H1 (cell line): ENCODE measurements around the gene WEE2. TPM values are rescaled to one million over a fixed set of nuclear protein-coding genes. Genes with fewer than 3 reads are reported as not detected.

ENCODE experiments used
- CTCF ChIA-PET: fragments of 300-600 bp; sonication (Branson Sonifier 250); formaldehyde crosslinking; loops from one replicate; lab custom pipeline; 2021; ENCODE audit not compliant: partially characterized antibody; lab: Charles Lee
- POLR2A ChIA-PET: fragments of 300-600 bp; sonication (Branson Sonifier 250); formaldehyde crosslinking; loops from one replicate; lab custom pipeline; 2021; ENCODE audit warnings: inconsistent platforms; ENCODE audit not compliant: partially characterized antibody; lab: Charles Lee
- DNase-seq, 2 experiments: peaks; one replicate each; pipeline versions ENCODE4 v3.0.0 to v3.0.0-alpha.2; 2010 to 2022; ENCODE audit warnings: low spot score in 2 of 2, low read depth in 1 of 2, mixed read lengths in 1 of 2
- FAIRE-seq: peaks from 2 replicates; lab custom pipeline; 2011; peaks lifted over from hg19 to GRCh38; lab: Jason Lieb, UNC
- H2AFZ ChIP-seq: 2 replicates; pipeline ENCODE4 v1.8.1; 2012; ENCODE audit warnings: low read length, inconsistent platforms
- H2AK5ac ChIP-seq: 2 replicates; pipeline ENCODE4 v1.6.1; 2013; ENCODE audit warnings: low read depth, low read length
- H2BK120ac ChIP-seq: replicated peaks from 2 replicates; pipeline ENCODE3; 2013; ENCODE audit warnings: low read depth, low read length, inconsistent platforms
- H2BK12ac ChIP-seq: 2 replicates; pipeline ENCODE4 v1.6.1; 2013; ENCODE audit warnings: low read depth, low read length
- H2BK15ac ChIP-seq: 2 replicates; pipeline ENCODE4 v1.6.1; 2013; ENCODE audit warnings: low read length
- H2BK20ac ChIP-seq: 2 replicates; pipeline ENCODE4 v1.6.1; 2013; ENCODE audit warnings: low read length
- H2BK5ac ChIP-seq: 2 replicates; pipeline ENCODE4 v1.6.1; 2013; ENCODE audit warnings: low read depth, low read length
- H3K14ac ChIP-seq: 2 replicates; pipeline ENCODE4 v1.6.1; 2013; ENCODE audit warnings: inconsistent platforms; ENCODE audit not compliant: insufficient read length
- H3K18ac ChIP-seq: 2 replicates; pipeline ENCODE4 v1.6.1; 2013; ENCODE audit warnings: low read length; ENCODE audit errors: extremely low read depth
- H3K23ac ChIP-seq: 2 replicates; pipeline ENCODE4 v1.6.1; 2013; ENCODE audit warnings: inconsistent platforms; ENCODE audit not compliant: insufficient read length
- H3K23me2 ChIP-seq: 2 replicates; pipeline ENCODE4 v1.6.1; 2013; ENCODE audit warnings: low read depth, low read length
- H3K27ac ChIP-seq: 2 replicates; pipeline ENCODE4 v1.6.1; 2011; ENCODE audit warnings: low read depth, low read length, inconsistent platforms
- H3K27me3 ChIP-seq, 4 experiments: replicated peaks in 1 of 4; 1 replicate in 1 of 4; 2 replicates in 3 of 4; pipeline versions ENCODE4 v1.6.1 to v1.8.1; 2011 to 2013; ENCODE audit warnings: low read length in 3 of 4, mild to moderate bottlenecking in 3 of 4, inconsistent platforms in 2 of 4, mixed read lengths in 2 of 4, moderate library complexity in 1 of 4; ENCODE audit not compliant: control insufficient read depth in 3 of 4, insufficient read depth in 3 of 4; ENCODE audit errors: extremely low read depth in 1 of 4
- H3K36me3 ChIP-seq, 4 experiments: 2 replicates each; pipeline versions ENCODE4 v1.6.1 to v1.8.1; 2011 to 2013; ENCODE audit warnings: mild to moderate bottlenecking in 4 of 4, low read length in 3 of 4, moderate library complexity in 2 of 4, control low read depth in 1 of 4, inconsistent platforms in 1 of 4; ENCODE audit not compliant: insufficient read depth in 4 of 4, control insufficient read depth in 2 of 4
- H3K4ac ChIP-seq: replicated peaks from 2 replicates; pipeline ENCODE3; 2013; ENCODE audit warnings: low read length, low read depth, mixed read lengths, inconsistent platforms; ENCODE audit not compliant: insufficient read length
- H3K4me1 ChIP-seq, 4 experiments: replicated peaks in 1 of 4; 1 replicate in 1 of 4; 2 replicates in 3 of 4; pipeline versions ENCODE4 v1.6.1 to v1.8.1; 2011 to 2013; ENCODE audit warnings: low read length in 3 of 4, inconsistent platforms in 2 of 4, mixed read lengths in 1 of 4; ENCODE audit not compliant: insufficient read depth in 4 of 4, control insufficient read depth in 3 of 4
- H3K4me2 ChIP-seq, 2 experiments: 2 replicates each; pipeline versions ENCODE4 v1.6.1 to v1.8.1; 2011 to 2013; ENCODE audit warnings: low read depth in 2 of 2, low read length in 2 of 2, control low read depth in 1 of 2, inconsistent platforms in 1 of 2, mild to moderate bottlenecking in 1 of 2; ENCODE audit not compliant: insufficient read depth in 1 of 2
- H3K4me3 ChIP-seq, 4 experiments: fragments of 200-600, 300-600 bp in 1 of 4; sonication (generic), shearing (Covaris generic), sonication (Bioruptor Twin) in 1 of 4; 2 replicates each; pipeline versions ENCODE4 v1.5.1 to v1.8.1; 2011 to 2016; ENCODE audit warnings: low read length in 4 of 4, low read depth in 3 of 4, control low read depth in 2 of 4, inconsistent platforms in 2 of 4, mild to moderate bottlenecking in 2 of 4, mixed read lengths in 1 of 4, moderate library complexity in 1 of 4; ENCODE audit not compliant: insufficient read depth in 2 of 4; ENCODE audit errors: extremely low read depth in 1 of 4
- H3K56ac ChIP-seq: replicated peaks from 2 replicates; pipeline ENCODE3; 2013; ENCODE audit warnings: low read depth, mild to moderate bottlenecking, mixed read lengths, low read length, inconsistent platforms; ENCODE audit not compliant: insufficient read length
- H3K79me1 ChIP-seq: 2 replicates; pipeline ENCODE4 v1.6.1; 2013; ENCODE audit warnings: low read depth, low read length, control low read depth
- H3K79me2 ChIP-seq, 2 experiments: 2 replicates each; pipeline versions ENCODE4 v1.6.1 to v1.8.1; 2012 to 2013; ENCODE audit warnings: low read length in 2 of 2, mild to moderate bottlenecking in 2 of 2, inconsistent platforms in 1 of 2; ENCODE audit not compliant: insufficient read depth in 2 of 2, control insufficient read depth in 1 of 2
- H3K9ac ChIP-seq, 4 experiments: replicated peaks in 1 of 4; 1 replicate in 1 of 4; 2 replicates in 3 of 4; pipeline versions ENCODE4 v1.6.1 to v1.8.1; 2011 to 2013; ENCODE audit warnings: low read depth in 3 of 4, low read length in 3 of 4, control low read depth in 2 of 4, mild to moderate bottlenecking in 2 of 4, moderate library complexity in 2 of 4, inconsistent platforms in 1 of 4; ENCODE audit errors: extremely low read depth in 1 of 4
- H3K9me3 ChIP-seq, 2 experiments: 2 replicates each; pipeline versions ENCODE4 v1.6.1 to v1.8.1; 2012 to 2013; ENCODE audit warnings: mild to moderate bottlenecking in 2 of 2, moderate library complexity in 2 of 2, control low read depth in 1 of 2, inconsistent platforms in 1 of 2, low read depth in 1 of 2, low read length in 1 of 2, mixed read lengths in 1 of 2; ENCODE audit not compliant: insufficient read depth in 2 of 2
- H4K20me1 ChIP-seq, 2 experiments: replicated peaks in 1 of 2; 2 replicates each; pipeline versions ENCODE3 to v1.8.1; 2011 to 2013; ENCODE audit warnings: inconsistent platforms in 2 of 2, low read length in 2 of 2, mild to moderate bottlenecking in 1 of 2; ENCODE audit not compliant: insufficient read depth in 2 of 2, control insufficient read depth in 1 of 2
- H4K5ac ChIP-seq: 2 replicates; pipeline ENCODE4 v1.6.1; 2013; ENCODE audit warnings: low read length, low read depth, mixed read lengths, inconsistent platforms; ENCODE audit not compliant: insufficient read length
- H4K8ac ChIP-seq: 2 replicates; pipeline ENCODE4 v1.8.0; 2013; ENCODE audit warnings: mild to moderate bottlenecking, moderate library complexity, low read length, inconsistent platforms; ENCODE audit not compliant: insufficient read depth; ENCODE audit errors: extremely low read depth
- H4K91ac ChIP-seq: replicated peaks from 2 replicates; pipeline ENCODE3; 2013; ENCODE audit warnings: low read length, mixed read lengths, inconsistent platforms; ENCODE audit not compliant: insufficient read length
- CBX8 ChIP-seq: fragments of 300-800, 300-1000 bp; sonication (generic); IDR thresholded peaks from 2 replicates; pipeline ENCODE4 v1.7.1; 2016; ENCODE audit warnings: low read depth, low read length, borderline replicate concordance
- POLR2A ChIP-seq, 2 experiments: IDR thresholded peaks; 1 replicate in 1 of 2; 2 replicates in 1 of 2; pipeline ENCODE4 v1.6.1; 2011; ENCODE audit warnings: low read depth in 2 of 2, low read length in 2 of 2, mild to moderate bottlenecking in 2 of 2; ENCODE audit errors: control extremely low read depth in 1 of 2
- WGBS, 2 experiments: shearing (Covaris generic) in 1 of 2; methylation state at CpG; one replicate each; pipeline versions ENCODE4 v1.1.6 to v1.1.7; 2013 to 2015; ENCODE audit warnings: low lambda C conversion rate in 2 of 2, mixed read lengths in 2 of 2, inconsistent platforms in 1 of 2, low coverage in 1 of 2, missing lambda C conversion rate in 1 of 2; ENCODE audit not compliant: insufficient replicate concordance in 2 of 2, insufficient coverage in 1 of 2, insufficient read length in 1 of 2; ENCODE audit errors: extremely low coverage in 1 of 2, missing lambda C conversion rate in 1 of 2; 5-methylcytosine and 5-hydroxymethylcytosine counted together
- polyA plus RNA-seq, 7 experiments: library from polyadenylated mRNA; depleted of rRNA in 3 of 7; stranded (reverse) in 5 of 7; unstranded in 2 of 7; fragments of >200 nt in 5 of 7; fragments of 200-250 nt in 2 of 7; gene quantifications; 1 replicate in 5 of 7; 2 replicates in 1 of 7; 4 replicates in 1 of 7; pipeline versions ENCODE4 v1.2.1 to v1.2.3, GENCODE V29; 2011 to 2013; ENCODE audit warnings: missing spikeins in 2 of 7, mixed read lengths in 2 of 7
- total RNA-seq: library from RNA; stranded (reverse); fragmentation: NEBNext Ultra II Directional; extraction: Animal tissue kit (Norgen Biotek cat#: 25700); gene quantifications from 2 replicates; pipeline ENCODE4 v1.2.1, GENCODE V29; 2021

Gene WEE2
- total and polyA plus RNA-seq, 2 of the 8 experiments (the other 6 are each of a cell fraction or from before 2014, with no cell fraction given), result 0.02 TPM; not detected in 1

DNA sequence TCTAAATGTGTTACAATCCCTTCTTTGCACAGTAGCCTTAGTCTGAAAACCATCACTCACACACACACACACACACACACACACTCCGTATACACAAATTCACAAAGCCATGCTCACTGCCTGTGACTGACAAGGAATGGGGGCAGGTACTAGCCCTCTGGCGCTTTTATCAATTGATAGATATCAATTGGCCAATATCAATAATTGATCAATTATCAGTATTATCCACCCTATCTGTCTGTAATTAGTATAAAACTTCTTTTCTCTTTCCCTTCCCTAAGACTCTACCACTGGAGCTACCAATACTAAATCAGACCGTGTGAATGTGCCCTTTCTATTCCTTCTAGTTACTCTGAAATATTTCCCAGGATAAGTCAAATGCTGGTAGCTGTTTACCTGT lies 8.3 kb upstream of the WEE2 start:
- H3K14ac ChIP-seq, result no peak overlapping the region
- H4K20me1 ChIP-seq, result peaks cover 0 to 4% of the 10 kb centered on the region in 2 experiments
- no peak overlapping the region for H4K8ac ChIP-seq
- no peak overlapping the region for H2BK20ac ChIP-seq
- peaks cover 2% of the 10 kb centered on the region; the same call in 1 of the 2 replicates for H3K79me1 ChIP-seq
- TF ChIP-seq CBX8 (no peak), POLR2A (IDR thresholded peaks at IDR 0.05; ENCODE audit: control extremely low read depth in 1 of 2, low read depth in 2 of 2, low read length in 2 of 2) (no peak)
- H3K9me3 ChIP-seq, result no peaks in the 10 kb centered on the region
- no peak overlapping the region for H3K9ac ChIP-seq
- no peak overlapping the region for H2BK15ac ChIP-seq
- H3K4me3 ChIP-seq, result no peak overlapping the region
- DNase-seq, result no peak
- no peak overlapping the region for H2AK5ac ChIP-seq
- H3K27ac ChIP-seq, result no peak overlapping the region
- no peak overlapping the region for H3K4ac ChIP-seq
- H3K23ac ChIP-seq, result no peak overlapping the region
- H4K91ac ChIP-seq, result no peak overlapping the region
- H4K5ac ChIP-seq, result no peak overlapping the region
- peaks cover 0 to 16% (median 11%) of the 10 kb centered on the region in 4 experiments; a peak in 6 of 7 replicates for H3K4me1 ChIP-seq
- peaks cover 0 to 58% of the 10 kb centered on the region in 2 experiments; a peak in 2 of 4 replicates for H3K79me2 ChIP-seq
- H3K18ac ChIP-seq, result no peak overlapping the region
- H3K56ac ChIP-seq, result no peak overlapping the region
- ChIA-PET POLR2A (interaction anchor here (1.1 to 3.6 kb wide), 4 partner anchors 13 to 40 kb away, joined by 3 to 16 read pairs (median 8); partner anchors contain the start of gene SSBP1), CTCF (interaction anchor here (0.6 to 1.6 kb wide), 4 partner anchors 9 to 30 kb away, joined by 3 to 5 read pairs (median 3); no protein-coding TSS in a partner anchor)
- peaks cover 0 to 8% (median 5%) of the 10 kb centered on the region in 4 experiments; a peak in 3 of 7 replicates for H3K27me3 ChIP-seq
- H2BK12ac ChIP-seq, result no peak overlapping the region
- H3K23me2 ChIP-seq, result peaks cover 3% of the 10 kb centered on the region; the same call in 1 of the 2 replicates
- no peaks in the 10 kb centered on the region; a peak in 1 of 8 replicates for H3K36me3 ChIP-seq
- H3K4me2 ChIP-seq, result no peak overlapping the region; a peak in 1 of 4 replicates
- 86% methylated on average over 3 of the region's 3 CpGs; no CpG with 5 or more reads in 1 of the 2 experiments for WGBS, 2 experiments
- H2AFZ ChIP-seq, result no peak overlapping the region
- H2BK120ac ChIP-seq, result no peak overlapping the region
- no peak for FAIRE-seq
- no peak overlapping the region for H2BK5ac ChIP-seq
